ENCODE results near the gene SGPP1.

SGPP1 gene

GRCh38 chr14:63701606-63702299, 26.1 kb downstream of the SGPP1 start:
- no peak overlapping the region for H3K4me3 ChIP-seq (ENCODE audit: low read depth, low read length)
- H3K9me3 ChIP-seq (ENCODE audit: control insufficient read depth, insufficient read depth, low read length): no peaks in the 10 kb centered on the region
- no peaks in the 10 kb centered on the region for H3K36me3 ChIP-seq (ENCODE audit: control insufficient read depth, insufficient read depth, low read length)
- H3K4me1 ChIP-seq (ENCODE audit: control insufficient read depth, insufficient read depth, low read length): peaks cover 4% of the 10 kb centered on the region; the same call in 1 of the 2 replicates
- no peak overlapping the region for H3K9ac ChIP-seq (ENCODE audit: low read depth, low read length)
- H3K27me3 ChIP-seq (ENCODE audit: control insufficient read depth, insufficient read depth, low read length): no peaks in the 10 kb centered on the region
- no peak overlapping the region for H3K27ac ChIP-seq (ENCODE audit: low read depth, low read length)

DNA sequence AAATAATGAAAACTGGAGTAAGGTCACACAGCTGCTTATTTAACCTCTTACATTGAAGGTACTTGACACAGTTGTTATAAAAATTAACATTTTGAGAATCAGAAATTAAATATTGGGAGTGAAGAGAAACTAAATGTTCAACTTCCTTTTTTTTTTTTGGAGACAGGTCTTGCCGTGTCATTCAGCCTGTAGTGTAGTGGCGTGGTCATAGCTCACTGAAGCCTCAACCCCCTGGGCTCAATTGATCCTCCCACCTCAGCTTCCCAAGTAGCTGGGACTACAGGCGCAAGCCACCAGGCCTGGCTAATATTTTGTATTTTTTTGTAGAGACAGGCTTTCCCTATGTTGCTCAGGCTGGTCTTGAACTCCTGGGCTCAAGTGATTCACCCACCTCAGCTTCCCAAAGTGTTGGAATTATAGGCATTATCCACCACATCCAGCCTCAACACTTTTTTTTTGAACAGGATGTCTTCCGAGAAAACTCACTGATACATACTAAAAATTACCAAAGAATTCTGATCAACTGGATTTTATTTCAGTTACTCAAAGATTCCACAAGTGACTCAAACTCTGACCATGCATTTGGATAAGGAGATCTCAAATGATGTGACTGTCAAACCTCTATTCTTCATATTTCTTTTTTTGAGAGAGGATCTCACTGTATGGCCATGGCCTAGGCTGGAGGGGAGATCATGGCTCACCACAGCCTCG, 35.4 kb downstream of the SGPP1 start:
- H3K27ac ChIP-seq (ENCODE audit: low read depth, low read length): no peak overlapping the region
- H3K4me1 ChIP-seq (ENCODE audit: control insufficient read depth, insufficient read depth, low read length): no peaks in the 10 kb centered on the region
- H3K9me3 ChIP-seq (ENCODE audit: control insufficient read depth, insufficient read depth, low read length): no peaks in the 10 kb centered on the region
- H3K9ac ChIP-seq (ENCODE audit: low read depth, low read length): no peak overlapping the region
- H3K36me3 ChIP-seq (ENCODE audit: control insufficient read depth, insufficient read depth, low read length): no peaks in the 10 kb centered on the region
- H3K4me3 ChIP-seq (ENCODE audit: low read depth, low read length): no peak overlapping the region
- no peaks in the 10 kb centered on the region for H3K27me3 ChIP-seq (ENCODE audit: control insufficient read depth, insufficient read depth, low read length)

GRCh38 chr14:63689132-63689531, 38.7 kb downstream of the SGPP1 start:
- Histone ChIP-seq H3K4me3 (ENCODE audit: low read depth, low read length) (no peak overlapping the region), H3K9ac (ENCODE audit: low read depth, low read length) (no peak overlapping the region), H3K9me3 (ENCODE audit: control insufficient read depth, insufficient read depth, low read length) (no peaks in the 10 kb centered on the region), H3K4me1 (ENCODE audit: control insufficient read depth, insufficient read depth, low read length) (no peaks in the 10 kb centered on the region), H3K36me3 (ENCODE audit: control insufficient read depth, insufficient read depth, low read length) (no peaks in the 10 kb centered on the region), H3K27me3 (ENCODE audit: control insufficient read depth, insufficient read depth, low read length) (no peaks in the 10 kb centered on the region), H3K27ac (ENCODE audit: low read depth, low read length) (no peak overlapping the region)

- H3K4me3 ChIP-seq (ENCODE audit: low read depth, low read length): no peak overlapping the region
- H3K27ac ChIP-seq (ENCODE audit: low read depth, low read length): no peak overlapping the region
- H3K9ac ChIP-seq (ENCODE audit: low read depth, low read length): no peak overlapping the region
- H3K27me3 ChIP-seq (ENCODE audit: control insufficient read depth, insufficient read depth, low read length): no peaks in the 10 kb centered on the region
- H3K4me1 ChIP-seq (ENCODE audit: control insufficient read depth, insufficient read depth, low read length): no peaks in the 10 kb centered on the region
- no peaks in the 10 kb centered on the region for H3K36me3 ChIP-seq (ENCODE audit: control insufficient read depth, insufficient read depth, low read length)
- H3K9me3 ChIP-seq (ENCODE audit: control insufficient read depth, insufficient read depth, low read length): no peaks in the 10 kb centered on the region
Observed at GRCh38 chr14:63686926-63687325, 40.9 kb downstream of the SGPP1 start.

DNA sequence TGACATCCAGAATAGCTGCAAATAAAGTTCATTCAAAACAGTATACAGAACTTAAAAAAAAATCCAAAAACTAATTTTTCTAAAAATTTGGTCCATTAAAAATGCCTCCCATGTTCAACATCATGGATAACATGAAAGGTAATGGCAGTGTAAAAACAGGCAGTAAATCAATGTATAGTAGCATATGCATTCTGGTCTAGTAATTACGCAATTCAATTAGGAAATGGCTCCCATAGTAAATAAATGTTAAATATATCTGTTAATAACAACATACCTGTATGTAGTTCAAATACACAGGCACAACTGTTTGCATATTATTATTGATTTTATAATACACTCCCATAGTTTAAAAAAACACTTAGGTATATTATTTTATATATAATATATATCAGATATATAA, 42.5 kb downstream of the SGPP1 start:
- no peaks in the 10 kb centered on the region for H3K27me3 ChIP-seq (ENCODE audit: control insufficient read depth, insufficient read depth, low read length)
- no peak overlapping the region for H3K9ac ChIP-seq (ENCODE audit: low read depth, low read length)
- no peaks in the 10 kb centered on the region for H3K36me3 ChIP-seq (ENCODE audit: control insufficient read depth, insufficient read depth, low read length)
- no peaks in the 10 kb centered on the region for H3K4me1 ChIP-seq (ENCODE audit: control insufficient read depth, insufficient read depth, low read length)
- H3K4me3 ChIP-seq (ENCODE audit: low read depth, low read length): no peak overlapping the region
- no peak overlapping the region for H3K27ac ChIP-seq (ENCODE audit: low read depth, low read length)
- H3K9me3 ChIP-seq (ENCODE audit: control insufficient read depth, insufficient read depth, low read length): no peaks in the 10 kb centered on the region

DNA sequence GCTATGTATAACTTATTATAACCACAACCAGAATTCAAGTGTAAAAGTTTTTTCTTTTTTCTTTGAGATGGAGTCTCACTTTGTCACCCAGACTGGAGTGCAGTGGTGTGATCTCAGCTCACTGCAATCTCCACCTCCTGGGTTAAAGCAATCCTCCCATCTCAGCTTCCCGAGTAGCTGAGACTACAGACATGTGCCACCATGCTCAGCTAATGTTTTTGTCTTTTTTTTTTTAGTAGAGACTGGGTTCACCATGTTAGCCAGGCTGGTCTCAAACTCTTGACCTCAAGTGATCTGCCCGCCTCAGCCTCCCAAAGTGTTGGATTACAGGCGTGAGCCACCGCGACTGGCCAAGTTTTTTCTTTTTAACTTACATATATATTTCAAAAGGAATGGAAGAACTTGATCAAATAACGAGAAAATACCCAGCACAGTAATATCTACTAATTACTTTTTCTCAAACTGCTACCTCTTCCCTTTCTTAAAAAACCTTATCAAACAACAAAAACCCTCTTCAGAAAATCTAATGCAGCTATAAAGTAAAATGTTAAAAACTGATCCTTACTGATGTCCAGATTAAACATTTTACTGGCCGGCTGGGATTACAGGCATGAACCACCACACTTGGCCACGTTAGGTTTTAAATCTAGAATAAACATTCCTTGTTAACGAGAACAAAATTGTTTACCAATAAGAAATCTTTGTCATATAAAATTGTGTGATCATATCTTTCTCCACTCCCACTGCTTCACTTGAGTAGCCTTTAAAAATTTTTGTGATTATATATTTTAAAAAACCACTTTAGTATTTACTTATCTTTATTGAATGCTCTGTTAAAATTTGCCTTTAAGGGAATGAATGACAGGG, 44.9 kb downstream of the SGPP1 start:
- no peak overlapping the region for H3K27ac ChIP-seq (ENCODE audit: low read depth, low read length)
- H3K9me3 ChIP-seq (ENCODE audit: control insufficient read depth, insufficient read depth, low read length): no peaks in the 10 kb centered on the region
- H3K27me3 ChIP-seq (ENCODE audit: control insufficient read depth, insufficient read depth, low read length): no peaks in the 10 kb centered on the region
- H3K4me3 ChIP-seq (ENCODE audit: low read depth, low read length): no peak overlapping the region
- H3K9ac ChIP-seq (ENCODE audit: low read depth, low read length): no peak overlapping the region
- H3K36me3 ChIP-seq (ENCODE audit: control insufficient read depth, insufficient read depth, low read length): no peaks in the 10 kb centered on the region
- H3K4me1 ChIP-seq (ENCODE audit: control insufficient read depth, insufficient read depth, low read length): no peaks in the 10 kb centered on the region

DNA sequence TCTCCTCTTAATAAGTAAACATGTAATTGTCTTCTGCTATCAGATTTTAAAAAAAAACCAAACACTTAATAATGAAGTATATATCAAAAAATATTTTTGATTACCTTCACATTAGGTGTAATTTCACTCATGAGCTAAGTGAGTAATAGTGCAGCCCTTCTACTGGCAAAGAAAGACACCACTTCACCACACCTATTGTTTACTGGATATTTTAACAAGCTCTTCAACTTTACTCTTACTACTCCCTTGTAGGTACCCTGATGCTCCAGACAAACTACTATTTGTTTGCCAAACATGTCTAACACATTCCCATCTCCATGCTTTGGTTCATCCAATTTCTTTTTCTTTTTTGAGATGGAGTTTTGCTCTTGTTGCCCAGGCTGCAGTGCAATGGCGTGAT, 49.3 kb downstream of the SGPP1 start:
- Histone ChIP-seq H3K4me1 (ENCODE audit: control insufficient read depth, insufficient read depth, low read length) (no peaks in the 10 kb centered on the region), H3K27me3 (ENCODE audit: control insufficient read depth, insufficient read depth, low read length) (no peaks in the 10 kb centered on the region), H3K9me3 (ENCODE audit: control insufficient read depth, insufficient read depth, low read length) (no peaks in the 10 kb centered on the region), H3K9ac (ENCODE audit: low read depth, low read length) (no peak overlapping the region), H3K27ac (ENCODE audit: low read depth, low read length) (no peak overlapping the region), H3K36me3 (ENCODE audit: control insufficient read depth, insufficient read depth, low read length) (no peaks in the 10 kb centered on the region), H3K4me3 (ENCODE audit: low read depth, low read length) (no peak overlapping the region)

- Histone ChIP-seq H3K27me3 (ENCODE audit: control insufficient read depth, insufficient read depth, low read length) (no peaks in the 10 kb centered on the region), H3K4me1 (ENCODE audit: control insufficient read depth, insufficient read depth, low read length) (no peaks in the 10 kb centered on the region), H3K9ac (ENCODE audit: low read depth, low read length) (no peak overlapping the region), H3K9me3 (ENCODE audit: control insufficient read depth, insufficient read depth, low read length) (no peaks in the 10 kb centered on the region), H3K27ac (ENCODE audit: low read depth, low read length) (peak overlapping the region; percentile 39), H3K36me3 (ENCODE audit: control insufficient read depth, insufficient read depth, low read length) (no peaks in the 10 kb centered on the region), H3K4me3 (ENCODE audit: low read depth, low read length) (no peak overlapping the region)
Observed at GRCh38 chr14:63677891-63678379, 49.9 kb downstream of the SGPP1 start.

DNA sequence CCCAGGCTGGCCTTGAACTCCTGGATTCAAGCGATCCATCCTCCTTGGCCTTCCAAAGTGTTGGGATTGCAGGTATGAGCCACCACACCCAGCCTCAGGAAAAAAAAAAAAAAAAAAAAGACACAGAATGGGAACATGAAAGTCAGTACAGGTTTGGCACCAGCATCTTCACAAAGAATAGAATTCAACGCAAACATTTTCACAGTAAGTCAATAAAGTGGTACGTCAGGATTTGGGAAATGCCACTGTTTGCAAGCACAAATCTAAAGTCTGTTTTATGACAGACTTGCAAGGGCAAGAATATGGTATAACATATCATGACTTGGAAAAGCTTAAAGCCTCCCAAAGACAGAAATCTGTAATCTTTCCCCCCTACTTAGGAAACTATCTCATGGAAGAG, 51.2 kb downstream of the SGPP1 start:
- Histone ChIP-seq H3K27ac (ENCODE audit: low read depth, low read length) (no peak overlapping the region), H3K27me3 (ENCODE audit: control insufficient read depth, insufficient read depth, low read length) (no peaks in the 10 kb centered on the region), H3K36me3 (ENCODE audit: control insufficient read depth, insufficient read depth, low read length) (no peaks in the 10 kb centered on the region), H3K9me3 (ENCODE audit: control insufficient read depth, insufficient read depth, low read length) (no peaks in the 10 kb centered on the region), H3K4me1 (ENCODE audit: control insufficient read depth, insufficient read depth, low read length) (no peaks in the 10 kb centered on the region), H3K9ac (ENCODE audit: low read depth, low read length) (no peak overlapping the region), H3K4me3 (ENCODE audit: low read depth, low read length) (no peak overlapping the region)

DNA sequence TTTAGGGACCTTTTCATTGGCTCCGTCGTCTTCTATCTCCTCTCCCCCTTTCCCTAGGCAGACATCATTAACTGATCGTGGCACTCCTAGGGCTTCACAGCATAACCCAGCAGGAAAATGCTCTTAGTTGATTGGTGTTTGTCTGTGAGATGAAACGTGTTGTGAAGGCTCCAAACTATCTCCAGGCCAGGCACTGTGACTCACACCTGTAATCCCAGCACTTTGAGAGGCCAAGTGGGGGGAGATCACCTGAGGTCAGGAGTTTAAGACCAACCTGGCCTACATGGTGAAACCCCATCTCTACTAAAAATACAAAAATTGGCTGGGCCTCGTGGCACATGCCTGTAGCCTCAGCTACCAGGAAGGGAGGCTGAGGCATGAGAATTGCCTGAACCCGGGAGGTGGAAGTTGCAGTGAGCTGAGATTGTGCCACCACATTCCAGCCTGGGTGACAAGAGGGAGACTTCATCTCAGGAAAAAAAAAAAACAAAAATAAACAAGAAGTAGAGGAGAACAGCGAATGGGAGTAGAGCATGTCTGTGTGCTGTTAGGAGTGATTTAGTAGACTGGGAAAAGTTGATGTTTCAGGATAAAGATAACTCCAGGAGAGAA, 53.9 kb downstream of the SGPP1 start:
- H3K4me3 ChIP-seq (ENCODE audit: low read depth, low read length): no peak overlapping the region
- H3K27ac ChIP-seq (ENCODE audit: low read depth, low read length): no peak overlapping the region

More for the DNA sequence above, 53.9 kb downstream of the SGPP1 start:
- Histone ChIP-seq H3K9me3 (ENCODE audit: control insufficient read depth, insufficient read depth, low read length) (no peaks in the 10 kb centered on the region), H3K27me3 (ENCODE audit: control insufficient read depth, insufficient read depth, low read length) (no peaks in the 10 kb centered on the region), H3K9ac (ENCODE audit: low read depth, low read length) (no peak overlapping the region), H3K36me3 (ENCODE audit: control insufficient read depth, insufficient read depth, low read length) (no peaks in the 10 kb centered on the region), H3K4me1 (ENCODE audit: control insufficient read depth, insufficient read depth, low read length) (no peaks in the 10 kb centered on the region)
